Osteocyte (in vitro differentiated cells): ENCODE results near the gene DNER. TPM values are rescaled to one million over a fixed set of nuclear protein-coding genes. Genes with fewer than 3 reads are reported as not detected.

Experiments
- DNase-seq: peaks from one replicate; pipeline ENCODE4 v3.0.0; 2021; ENCODE audit warnings: mixed read lengths; ENCODE audit not compliant: unreplicated experiment; ENCODE audit errors: extremely low spot score
- H3K27ac Mint-ChIP-seq: one replicate; pipeline ENCODE4 v1.8.0; 2021; ENCODE audit warnings: mild to moderate bottlenecking, mixed read lengths; ENCODE audit not compliant: unreplicated experiment
- H3K27me3 Mint-ChIP-seq: one replicate; pipeline ENCODE4 v1.8.0; 2021; ENCODE audit warnings: mixed read lengths; ENCODE audit not compliant: unreplicated experiment
- H3K36me3 Mint-ChIP-seq: one replicate; pipeline ENCODE4 v1.8.0; 2021; ENCODE audit warnings: mixed read lengths; ENCODE audit not compliant: unreplicated experiment
- H3K4me1 Mint-ChIP-seq: one replicate; pipeline ENCODE4 v1.8.0; 2021; ENCODE audit warnings: mixed read lengths; ENCODE audit not compliant: unreplicated experiment
- H3K4me3 Mint-ChIP-seq: one replicate; pipeline ENCODE4 v1.8.0; 2021; ENCODE audit warnings: mild to moderate bottlenecking, moderate library complexity, mixed read lengths; ENCODE audit not compliant: unreplicated experiment
- H3K9me3 Mint-ChIP-seq: one replicate; pipeline ENCODE4 v1.8.0; 2021; ENCODE audit warnings: mixed read lengths; ENCODE audit not compliant: unreplicated experiment
- total RNA-seq: library from RNA; stranded (reverse); gene quantifications from 2 replicates; pipeline ENCODE4 v1.2.1, GENCODE V29; 2021
- TF ChIP-seq, protein P1 (sequence below): fragments of 200-600 bp; sonication (generic); IDR thresholded peaks from 2 replicates; pipeline ENCODE4 v1.5.0; 2021; ENCODE audit warnings: antibody characterized with exemption, mild to moderate bottlenecking, moderate library complexity

DNER gene
- total RNA-seq, 1 donor from 2014 or later: 0.19 TPM

- H3K4me1 Mint-ChIP-seq: no peaks in the 10 kb centered on the region
- no peaks in the 10 kb centered on the region for H3K9me3 Mint-ChIP-seq
- no peaks in the 10 kb centered on the region for H3K27me3 Mint-ChIP-seq
- no peak overlapping the region for H3K4me3 Mint-ChIP-seq
- TF ChIP-seq, protein P1, sequence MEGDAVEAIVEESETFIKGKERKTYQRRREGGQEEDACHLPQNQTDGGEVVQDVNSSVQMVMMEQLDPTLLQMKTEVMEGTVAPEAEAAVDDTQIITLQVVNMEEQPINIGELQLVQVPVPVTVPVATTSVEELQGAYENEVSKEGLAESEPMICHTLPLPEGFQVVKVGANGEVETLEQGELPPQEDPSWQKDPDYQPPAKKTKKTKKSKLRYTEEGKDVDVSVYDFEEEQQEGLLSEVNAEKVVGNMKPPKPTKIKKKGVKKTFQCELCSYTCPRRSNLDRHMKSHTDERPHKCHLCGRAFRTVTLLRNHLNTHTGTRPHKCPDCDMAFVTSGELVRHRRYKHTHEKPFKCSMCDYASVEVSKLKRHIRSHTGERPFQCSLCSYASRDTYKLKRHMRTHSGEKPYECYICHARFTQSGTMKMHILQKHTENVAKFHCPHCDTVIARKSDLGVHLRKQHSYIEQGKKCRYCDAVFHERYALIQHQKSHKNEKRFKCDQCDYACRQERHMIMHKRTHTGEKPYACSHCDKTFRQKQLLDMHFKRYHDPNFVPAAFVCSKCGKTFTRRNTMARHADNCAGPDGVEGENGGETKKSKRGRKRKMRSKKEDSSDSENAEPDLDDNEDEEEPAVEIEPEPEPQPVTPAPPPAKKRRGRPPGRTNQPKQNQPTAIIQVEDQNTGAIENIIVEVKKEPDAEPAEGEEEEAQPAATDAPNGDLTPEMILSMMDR: no peak
- no peak for DNase-seq
- H3K36me3 Mint-ChIP-seq: no peaks in the 10 kb centered on the region
- H3K27ac Mint-ChIP-seq: no peak overlapping the region
These were observed 63.5 kb downstream of the DNER start for GRCh38 chr2:229650901-229651300.

- Mint-ChIP-seq H3K36me3 (no peaks in the 10 kb centered on the region), H3K9me3 (no peaks in the 10 kb centered on the region), H3K4me1 (no peaks in the 10 kb centered on the region), H3K27ac (no peak overlapping the region), H3K4me3 (no peak overlapping the region), H3K27me3 (no peaks in the 10 kb centered on the region)
- TF ChIP-seq, protein P1: no peak
- no peak for DNase-seq
These were observed 64.3 kb downstream of the DNER start for GRCh38 chr2:229650059-229650458.

GRCh38 chr2:229646186-229646723 is 68.1 kb downstream of the DNER start:
- Mint-ChIP-seq H3K4me1 (no peaks in the 10 kb centered on the region), H3K27ac (no peak overlapping the region), H3K36me3 (no peaks in the 10 kb centered on the region), H3K9me3 (no peaks in the 10 kb centered on the region), H3K27me3 (no peaks in the 10 kb centered on the region), H3K4me3 (no peak overlapping the region)
- DNase-seq: no peak
- TF ChIP-seq, protein P1: no peak

GRCh38 chr2:229642371-229642770 is 72.0 kb downstream of the DNER start:
- DNase-seq: no peak
- H3K4me3 Mint-ChIP-seq: no peak overlapping the region
- TF ChIP-seq, protein P1: no peak
- no peaks in the 10 kb centered on the region for H3K9me3 Mint-ChIP-seq
- peaks cover 5% of the 10 kb centered on the region for H3K27me3 Mint-ChIP-seq
- H3K36me3 Mint-ChIP-seq: no peaks in the 10 kb centered on the region
- no peaks in the 10 kb centered on the region for H3K4me1 Mint-ChIP-seq
- no peak overlapping the region for H3K27ac Mint-ChIP-seq

- Mint-ChIP-seq H3K27ac (no peak overlapping the region), H3K36me3 (no peaks in the 10 kb centered on the region), H3K4me1 (no peaks in the 10 kb centered on the region), H3K27me3 (peaks cover 5% of the 10 kb centered on the region), H3K9me3 (no peaks in the 10 kb centered on the region), H3K4me3 (no peak overlapping the region)
- no peak for DNase-seq
- TF ChIP-seq, protein P1: no peak
These were observed 72.7 kb downstream of the DNER start for GRCh38 chr2:229641676-229642075.
